Muscle layer of duodenum (tissue), 2 donors: ENCODE data around the gene HES2.
A peak's percentile ranks its signal among the peaks of the same experiment; 100 is the strongest.
"Not testable (repeated sequence)": the region's sequence is repeated elsewhere in the genome, so short reads cannot be mapped to it uniquely, and the experiment has no call there.

Source experiments
- H3K27ac ChIP-seq: one replicate; pipeline ENCODE4 v1.7.0; 2013; ENCODE audit warnings: mild to moderate bottlenecking, low read length
- H3K27me3 ChIP-seq: one replicate; pipeline ENCODE4 v1.7.0; 2013; ENCODE audit warnings: low read depth, mild to moderate bottlenecking, control low read depth, low read length
- H3K36me3 ChIP-seq, 2 donors: one replicate each; pipeline ENCODE4 v1.7.0; 2013; ENCODE audit warnings: low read length in 2 of 2, control low read depth in 1 of 2, mild to moderate bottlenecking in 1 of 2; ENCODE audit not compliant: insufficient read depth in 2 of 2, control insufficient read depth in 1 of 2
- H3K4me1 ChIP-seq, 2 donors: one replicate each; pipeline ENCODE4 v1.7.0; 2013; ENCODE audit warnings: low read length in 2 of 2, mild to moderate bottlenecking in 2 of 2, control low read depth in 1 of 2, moderate library complexity in 1 of 2; ENCODE audit not compliant: insufficient read depth in 2 of 2, control insufficient read depth in 1 of 2
- H3K4me3 ChIP-seq, 2 donors: one replicate each; pipeline ENCODE4 v1.7.0; 2013; ENCODE audit warnings: low read length in 2 of 2, low read depth in 1 of 2, mild to moderate bottlenecking in 1 of 2
- H3K9me3 ChIP-seq, 2 donors: one replicate each; pipeline ENCODE4 v1.7.0; 2013; ENCODE audit warnings: low read length in 2 of 2, control low read depth in 1 of 2, mild to moderate bottlenecking in 1 of 2; ENCODE audit not compliant: control insufficient read depth in 1 of 2
- donor health status: healthy.

HES2 gene

DNA sequence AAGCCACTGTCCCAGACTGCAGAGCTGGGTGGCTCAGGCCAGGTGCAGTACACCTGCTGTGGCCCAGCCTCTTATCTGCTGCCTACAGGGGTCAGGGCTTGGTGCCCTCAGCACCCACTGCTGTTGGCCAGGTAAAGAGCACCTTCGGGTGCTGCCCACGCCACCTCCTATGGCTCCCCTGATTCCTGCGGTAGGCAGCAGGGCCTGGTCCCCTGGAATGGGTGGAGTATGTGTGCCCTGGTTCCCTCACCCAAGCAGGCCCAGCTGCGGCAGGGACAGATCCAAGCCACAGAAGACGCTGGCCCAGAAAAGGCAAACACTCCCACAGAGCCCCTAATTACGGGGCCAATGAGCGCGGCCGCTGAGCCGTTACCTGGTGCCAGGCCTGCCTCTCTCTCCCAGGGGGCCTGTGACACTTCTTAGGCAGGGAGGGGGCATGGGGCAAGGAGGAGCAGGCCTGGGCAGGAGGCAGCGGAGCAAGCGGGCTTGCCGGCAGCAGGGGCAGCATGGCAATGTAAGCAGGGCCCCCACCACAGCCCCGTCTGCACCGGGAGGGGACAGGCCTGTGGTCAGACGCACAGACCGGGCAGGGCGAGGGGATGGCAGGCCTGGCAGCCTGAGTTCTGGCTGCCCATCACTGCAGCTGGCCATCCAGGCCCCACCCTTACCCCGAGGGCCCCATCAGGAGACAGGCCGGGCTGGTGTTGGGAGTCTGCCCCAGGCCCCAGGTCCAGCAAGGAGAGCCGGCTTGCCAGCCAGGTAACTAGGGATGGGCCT lies 23.8 kb upstream of the HES2 start:
- no peaks in the 10 kb centered on the region for H3K9me3 ChIP-seq
- H3K27ac ChIP-seq: no peak overlapping the region
- no peaks in the 10 kb centered on the region for H3K36me3 ChIP-seq
- peaks cover 5% of the 10 kb centered on the region for H3K27me3 ChIP-seq
- H3K4me3 ChIP-seq: no peak overlapping the region
- peaks cover 0 to 20% of the 10 kb centered on the region in 2 donors for H3K4me1 ChIP-seq

DNA sequence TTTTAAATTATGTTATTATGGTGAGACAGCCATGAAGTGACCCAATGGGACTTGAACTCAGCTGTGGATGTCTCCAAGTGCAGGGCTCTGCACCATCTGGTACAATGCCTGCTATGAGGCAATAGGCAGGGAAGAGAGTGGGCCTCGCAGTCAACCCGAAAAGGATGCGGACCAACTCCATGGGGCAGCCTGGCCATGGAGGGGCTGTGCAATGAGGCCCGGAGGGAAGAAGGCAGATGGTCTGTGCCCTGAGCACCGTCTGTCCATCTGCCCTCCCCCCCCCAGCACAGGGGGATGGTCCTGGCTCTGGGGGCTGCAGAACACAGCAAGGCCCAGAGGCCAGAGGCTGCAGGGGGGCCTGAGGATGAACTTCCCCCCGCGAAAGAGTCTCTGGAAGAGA lies 21.9 kb upstream of the HES2 start:
- Histone ChIP-seq H3K36me3 (no peaks in the 10 kb centered on the region), H3K4me1 (peaks cover 0 to 5% of the 10 kb centered on the region in 2 donors), H3K27me3 (peaks cover 5% of the 10 kb centered on the region)

GRCh38 chr1:6440198-6441126 lies 20.7 kb upstream of the HES2 start:
- Histone ChIP-seq H3K27ac (no peak overlapping the region), H3K4me3 (peak overlapping the region in 1 of 2 donors; percentile 24), H3K27me3 (peaks cover 5% of the 10 kb centered on the region)

More for the DNA sequence above, 21.9 kb upstream of the HES2 start:
- H3K9me3 ChIP-seq: no peaks in the 10 kb centered on the region
- no peak overlapping the region for H3K27ac ChIP-seq
- no peak overlapping the region for H3K4me3 ChIP-seq

GRCh38 chr1:6438047-6438525 lies 18.4 kb upstream of the HES2 start:
- Histone ChIP-seq H3K27ac (no peak overlapping the region), H3K4me3 (no peak overlapping the region), H3K36me3 (no peaks in the 10 kb centered on the region), H3K9me3 (no peaks in the 10 kb centered on the region), H3K27me3 (peaks cover 5% of the 10 kb centered on the region), H3K4me1 (peaks cover 0 to 5% of the 10 kb centered on the region in 2 donors)

More at GRCh38 chr1:6440198-6441126, 20.7 kb upstream of the HES2 start:
- Histone ChIP-seq H3K4me1 (peaks cover 0 to 5% of the 10 kb centered on the region in 2 donors), H3K9me3 (no peaks in the 10 kb centered on the region), H3K36me3 (no peaks in the 10 kb centered on the region)

- H3K36me3 ChIP-seq, H3K27me3 ChIP-seq: not testable (repeated sequence)
Measured at GRCh38 chr1:6437012-6437700, 17.4 kb upstream of the HES2 start.

DNA sequence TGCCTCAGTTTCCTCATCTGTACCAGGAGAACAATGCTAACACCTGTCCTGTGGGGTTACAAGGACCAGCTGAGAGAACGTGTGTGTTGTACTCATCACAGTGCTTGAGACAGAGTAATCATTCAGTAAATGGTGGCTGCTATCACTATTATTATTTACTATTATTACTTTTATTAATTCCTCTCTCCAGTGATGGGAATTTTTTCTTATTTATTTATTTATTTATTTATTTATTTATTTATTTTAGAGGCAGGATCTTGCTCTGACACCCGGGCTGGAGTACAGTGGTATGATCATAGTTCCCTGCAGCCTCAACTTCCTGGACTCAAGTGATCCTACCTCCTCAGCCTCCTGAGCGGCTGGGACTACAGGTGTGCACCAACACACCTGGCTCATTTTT lies 16.6 kb upstream of the HES2 start:
- H3K27ac ChIP-seq, H3K9me3 ChIP-seq, H3K36me3 ChIP-seq, H3K27me3 ChIP-seq, H3K4me1 ChIP-seq, H3K4me3 ChIP-seq: not testable (repeated sequence)

More at GRCh38 chr1:6437012-6437700, 17.4 kb upstream of the HES2 start:
- not testable (repeated sequence) for H3K9me3 ChIP-seq, H3K4me1 ChIP-seq, H3K4me3 ChIP-seq, H3K27ac ChIP-seq

- Histone ChIP-seq H3K36me3 (no peaks in the 10 kb centered on the region), H3K27ac (no peak overlapping the region), H3K4me3 (no peak overlapping the region), H3K9me3 (no peaks in the 10 kb centered on the region), H3K4me1 (no peaks in the 10 kb centered on the region), H3K27me3 (peaks cover 5% of the 10 kb centered on the region)
Measured at GRCh38 chr1:6435547-6435946, 15.8 kb upstream of the HES2 start.

- Histone ChIP-seq H3K27ac (no peak overlapping the region), H3K36me3 (no peaks in the 10 kb centered on the region), H3K4me1 (no peaks in the 10 kb centered on the region), H3K4me3 (no peak overlapping the region), H3K27me3 (peaks cover 5% of the 10 kb centered on the region), H3K9me3 (no peaks in the 10 kb centered on the region)
Measured at GRCh38 chr1:6435129-6435528, 15.4 kb upstream of the HES2 start.

GRCh38 chr1:6434186-6434585 lies 14.5 kb upstream of the HES2 start:
- H3K9me3 ChIP-seq: no peaks in the 10 kb centered on the region
- H3K27me3 ChIP-seq: peaks cover 5% of the 10 kb centered on the region
- no peak overlapping the region for H3K27ac ChIP-seq
- no peaks in the 10 kb centered on the region for H3K4me1 ChIP-seq
- no peak overlapping the region for H3K4me3 ChIP-seq
- H3K36me3 ChIP-seq: no peaks in the 10 kb centered on the region

DNA sequence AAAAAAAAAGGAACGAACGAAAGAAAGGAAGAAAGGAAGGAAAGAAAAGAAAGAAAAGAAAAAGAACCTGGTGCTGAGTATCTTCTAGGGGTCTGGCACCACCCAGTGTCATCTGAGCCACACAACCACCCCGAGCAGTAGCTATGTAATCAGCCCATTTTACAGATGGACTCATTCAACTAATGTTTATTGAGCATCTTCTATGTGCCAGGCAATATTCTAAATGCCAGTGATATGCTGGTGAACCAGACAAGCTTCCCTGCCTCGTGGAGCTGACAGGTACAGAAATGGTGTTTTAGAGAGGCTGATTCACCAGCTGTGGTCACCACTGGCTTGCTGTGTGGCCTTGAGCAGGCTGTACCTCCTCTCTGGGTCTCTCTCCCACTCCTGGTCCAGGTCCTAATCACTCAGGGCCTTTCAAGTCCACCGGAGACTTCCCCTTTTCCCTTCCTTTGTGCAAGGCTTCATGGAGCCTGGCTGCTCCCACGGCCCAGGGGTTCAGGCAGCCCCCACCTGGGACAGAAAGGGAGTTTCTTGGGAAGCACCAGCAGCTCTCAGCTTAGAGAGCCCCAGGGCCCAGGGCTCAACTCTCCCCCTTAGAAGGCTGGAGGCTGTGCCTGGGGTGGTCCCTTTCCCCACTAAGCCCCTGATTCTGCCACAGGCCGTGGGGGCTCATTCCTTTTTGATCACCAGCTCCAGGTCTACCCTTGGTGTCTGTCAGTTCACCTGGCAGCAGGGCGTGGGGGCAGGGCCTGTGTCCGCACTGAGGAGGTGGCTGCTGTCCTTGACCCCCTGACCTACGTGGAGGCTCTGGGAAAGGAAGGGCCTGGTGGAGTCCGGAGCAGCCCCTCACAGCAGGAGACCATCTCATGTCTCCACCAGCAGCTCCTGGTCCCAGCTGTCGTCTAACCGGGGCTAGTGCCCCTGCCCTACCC lies 12.2 kb upstream of the HES2 start:
- not testable (repeated sequence) for H3K27me3 ChIP-seq, H3K36me3 ChIP-seq, H3K4me3 ChIP-seq, H3K27ac ChIP-seq, H3K9me3 ChIP-seq, H3K4me1 ChIP-seq
